ENCODE data around the gene MYO1E.

DNA sequence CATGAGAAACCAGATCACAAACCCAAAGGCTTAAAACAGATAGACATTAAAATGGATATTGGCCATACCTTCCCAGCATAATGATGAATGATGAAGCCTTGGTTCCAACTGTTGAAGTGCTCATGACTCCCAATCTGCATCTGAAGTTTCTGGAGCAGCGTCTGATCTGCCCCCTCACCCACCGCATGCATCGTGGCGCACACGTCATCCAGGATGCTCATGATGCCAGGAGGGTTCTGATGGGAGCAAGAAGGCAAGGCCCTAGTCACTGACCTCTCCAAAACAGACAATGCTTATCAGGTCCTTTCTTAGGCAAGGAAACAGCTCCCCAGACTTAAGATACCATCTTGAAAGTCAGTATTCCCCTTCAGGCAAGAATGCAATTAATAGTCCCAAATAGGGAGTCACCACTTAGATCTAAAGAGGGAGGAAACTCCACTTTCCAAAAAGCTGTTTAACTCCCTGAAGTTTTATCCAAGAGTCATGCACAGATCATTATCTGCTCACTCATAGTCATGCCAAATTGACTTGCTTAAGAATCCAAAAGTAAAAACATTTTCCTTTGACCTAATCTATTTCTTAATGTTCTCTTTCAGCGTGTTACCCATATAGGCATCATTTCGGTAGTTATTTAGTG lies 163.9 kb downstream of the MYO1E start:
- TF ChIP-seq CTCF (IDR thresholded peaks at IDR 0.05) (no peak), POLR2A (IDR thresholded peaks at IDR 0.05) (no peak)
